Activated T-helper 1 cell treated with anti-CD3 and anti-CD28 coated beads, Interleukin-2, amount 50 U/mL, for 16 hours (primary cell): ENCODE data around the gene OR8K5.
"Not testable (repeated sequence)": the region's sequence is repeated elsewhere in the genome, so short reads cannot be mapped to it uniquely, and the experiment has no call there.

Experiments used
- DNase-seq, 2 donors: peaks; one replicate each; pipeline ENCODE4 v3.0.0-alpha.2; 2020; ENCODE audit warnings: low read depth in 1 of 2, low spot score in 1 of 2

The OR8K5 gene, protein sequence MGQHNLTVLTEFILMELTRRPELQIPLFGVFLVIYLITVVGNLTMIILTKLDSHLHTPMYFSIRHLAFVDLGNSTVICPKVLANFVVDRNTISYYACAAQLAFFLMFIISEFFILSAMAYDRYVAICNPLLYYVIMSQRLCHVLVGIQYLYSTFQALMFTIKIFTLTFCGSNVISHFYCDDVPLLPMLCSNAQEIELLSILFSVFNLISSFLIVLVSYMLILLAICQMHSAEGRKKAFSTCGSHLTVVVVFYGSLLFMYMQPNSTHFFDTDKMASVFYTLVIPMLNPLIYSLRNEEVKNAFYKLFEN

DNA sequence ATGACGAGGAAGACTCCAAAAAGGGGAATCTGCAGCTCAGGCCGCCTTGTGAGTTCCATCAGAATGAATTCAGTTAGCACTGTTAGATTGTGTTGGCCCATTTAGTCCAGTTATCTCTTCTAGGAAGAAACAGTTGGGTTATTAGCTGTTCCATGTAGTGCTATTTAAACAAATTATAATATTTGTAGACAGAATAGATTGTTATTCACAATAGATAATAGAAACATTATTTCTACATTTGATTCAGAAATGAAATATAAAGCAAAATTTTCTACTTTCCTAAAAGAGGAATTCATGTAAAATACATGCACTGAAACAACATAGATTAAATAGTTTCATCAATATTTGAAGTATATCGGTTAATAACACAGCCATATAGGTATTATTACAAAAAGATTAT is at the start of gene OR8K5:
OR8K5 (minus strand) TSS at position 101 of the 400 bp plus-strand sequence; CDS start at position 101, 0 bp downstream.
- no peak for DNase-seq

DNA sequence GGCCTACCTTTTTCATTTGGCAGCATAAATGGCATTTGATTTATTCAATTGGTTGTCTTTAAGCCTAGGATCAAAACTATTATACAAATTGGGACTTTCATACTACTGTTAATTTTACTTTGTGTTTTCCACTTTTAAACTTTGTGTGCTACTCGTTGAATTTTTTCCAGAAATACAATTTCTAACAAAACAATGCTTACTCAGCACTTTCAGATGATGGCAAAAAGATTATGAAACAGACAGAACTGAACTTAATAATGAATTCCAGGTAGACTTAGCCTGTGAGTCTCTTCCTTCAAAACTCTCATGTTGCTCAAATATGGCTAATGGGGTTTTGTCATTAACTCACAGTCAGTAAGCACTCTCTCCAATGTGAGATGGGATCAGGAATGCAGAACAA is 47.7 kb upstream of the OR8K5 start:
- no peak for DNase-seq

DNA sequence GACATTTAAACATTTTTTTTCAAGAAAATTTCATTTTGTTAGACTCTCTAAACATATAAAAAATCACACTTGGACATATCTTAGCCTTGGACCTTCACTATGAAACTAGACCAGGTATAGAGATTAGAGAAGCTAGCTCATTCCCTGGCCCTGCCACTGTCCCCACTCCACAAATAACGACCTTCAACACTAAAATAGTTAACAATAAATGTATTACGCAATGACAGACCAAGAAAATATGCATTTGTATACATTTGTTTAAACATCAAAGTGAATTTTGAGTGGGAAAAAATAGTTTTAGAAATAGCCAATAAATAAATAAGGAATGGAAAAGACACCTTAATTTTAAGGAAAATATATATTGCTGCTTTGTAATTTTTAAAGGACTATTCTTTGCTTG is 37.2 kb upstream of the OR8K5 start:
- no peak for DNase-seq

DNA sequence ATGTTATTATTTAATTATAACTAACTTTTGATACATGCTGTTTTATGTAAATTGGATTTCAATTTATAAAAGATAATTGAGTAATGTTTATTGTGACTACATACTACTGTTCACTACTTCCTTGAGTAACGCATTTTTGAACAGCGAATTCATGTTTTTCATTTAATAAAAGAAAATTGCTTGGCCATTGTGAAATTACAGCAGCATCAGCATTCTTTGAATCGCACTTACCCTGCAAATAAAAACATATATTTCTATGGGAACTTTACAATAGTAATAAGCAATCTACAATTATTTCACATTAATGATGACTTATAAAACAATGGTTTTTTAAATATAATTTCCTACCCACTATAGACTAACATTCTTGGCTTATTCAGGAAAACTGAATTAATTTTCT is 36.6 kb upstream of the OR8K5 start:
- DNase-seq: no peak

DNA sequence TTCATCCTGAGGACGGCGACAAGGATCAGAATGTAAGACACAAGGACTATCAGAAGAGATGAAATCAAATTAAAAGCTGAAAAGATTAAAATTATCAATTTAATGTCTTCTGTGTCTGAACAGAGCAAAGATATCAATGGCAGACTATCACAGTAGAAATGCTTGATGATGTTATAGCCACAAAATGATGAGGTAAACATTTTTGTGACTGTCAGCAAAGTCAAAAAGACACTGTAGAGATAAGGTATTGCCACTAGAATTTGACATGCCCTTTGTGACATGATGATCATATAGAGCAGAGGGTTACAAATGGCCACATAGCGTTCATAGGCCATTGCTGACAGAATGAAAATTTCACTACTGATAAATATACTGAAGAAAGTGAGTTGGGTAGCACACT is 28.5 kb upstream of the OR8K5 start:
- no peak for DNase-seq

DNA sequence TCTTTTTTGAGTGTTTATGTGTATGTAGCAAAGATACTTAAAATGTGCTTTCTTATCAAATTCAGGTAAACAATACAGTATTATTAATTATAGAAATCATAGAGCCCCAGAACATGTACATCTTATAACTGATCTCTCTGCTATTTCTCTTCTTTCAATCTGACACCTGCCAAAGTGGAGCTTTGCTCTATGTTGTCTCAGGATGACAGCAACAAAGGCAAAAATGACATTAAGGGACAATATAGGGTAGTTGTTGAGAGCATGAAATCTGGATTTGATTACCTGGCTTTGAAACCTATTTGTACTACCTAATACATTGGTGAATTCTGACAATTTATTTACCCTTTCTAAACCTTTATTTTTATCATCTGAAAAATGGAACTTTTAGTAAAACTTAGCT is 23.3 kb upstream of the OR8K5 start:
- no peak for DNase-seq

DNA sequence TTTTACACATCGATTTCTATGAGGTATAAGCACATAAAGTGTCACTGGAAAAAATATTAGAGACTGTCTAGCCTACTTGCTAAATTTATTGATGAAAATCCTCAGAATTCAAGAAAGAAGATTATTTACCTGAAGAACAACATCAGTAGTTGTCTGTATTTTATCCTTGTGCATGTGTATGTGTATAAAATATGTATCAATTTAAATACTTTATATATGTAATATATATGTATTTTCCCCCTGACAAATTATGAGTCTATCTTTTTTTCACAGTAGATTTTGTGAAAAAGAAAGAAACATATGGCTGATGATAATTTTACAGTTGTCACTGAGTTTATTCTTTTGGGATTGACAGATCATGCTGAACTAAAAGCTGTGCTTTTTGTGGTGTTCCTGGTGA is 16.2 kb upstream of the OR8K5 start, which contains the start of gene OR5J2:
OR5J2 (plus strand) TSS at position 301 of the 400 bp plus-strand sequence; CDS start at position 301, 0 bp downstream.
- no peak for DNase-seq

DNA sequence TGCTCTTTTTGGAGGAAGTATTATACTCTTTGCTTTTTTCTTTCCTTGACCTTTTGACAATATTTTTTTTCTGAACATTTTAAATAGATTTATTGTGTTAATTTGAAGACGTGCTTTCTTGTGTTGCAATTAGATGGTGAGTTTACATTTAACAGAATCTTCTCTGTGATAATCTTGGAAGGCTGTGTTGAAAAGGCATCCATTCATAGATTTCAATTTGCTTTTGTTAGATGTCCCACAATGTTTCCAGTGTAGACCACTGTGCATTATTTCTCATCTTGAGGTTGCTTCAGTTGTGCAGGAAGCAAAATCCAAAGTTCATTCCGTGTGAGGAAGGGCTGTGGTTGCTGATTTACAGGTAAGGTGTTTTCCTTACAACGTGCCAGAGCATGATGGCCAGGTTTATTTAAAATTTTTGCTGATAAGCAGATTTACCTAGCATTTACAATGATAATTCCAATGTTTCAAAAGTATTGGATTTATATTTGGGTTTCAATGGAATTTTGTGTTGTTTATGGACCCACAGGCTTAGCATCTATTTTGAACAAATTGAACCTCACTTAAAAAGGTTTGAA is 12.2 kb upstream of the OR8K5 start:
- DNase-seq: no peak

DNA sequence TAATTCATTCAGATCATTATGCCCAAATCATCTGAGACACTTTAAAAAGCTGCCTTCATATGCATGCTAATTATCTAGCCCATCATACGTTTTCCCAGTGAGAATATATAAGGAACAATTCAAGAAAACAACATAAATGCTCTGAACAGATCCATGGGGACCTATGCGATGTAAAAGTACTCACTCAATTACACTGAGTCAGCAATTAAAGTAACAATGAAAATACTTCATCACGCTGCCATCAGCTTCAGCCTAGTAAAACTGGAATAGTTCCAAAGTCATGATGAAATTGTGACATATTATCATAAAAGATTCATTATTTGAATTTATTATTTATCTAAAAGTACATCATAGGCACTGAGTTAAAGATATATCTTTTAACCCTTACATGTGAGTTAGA is 3.7 kb upstream of the OR8K5 start:
- DNase-seq: no peak

DNA sequence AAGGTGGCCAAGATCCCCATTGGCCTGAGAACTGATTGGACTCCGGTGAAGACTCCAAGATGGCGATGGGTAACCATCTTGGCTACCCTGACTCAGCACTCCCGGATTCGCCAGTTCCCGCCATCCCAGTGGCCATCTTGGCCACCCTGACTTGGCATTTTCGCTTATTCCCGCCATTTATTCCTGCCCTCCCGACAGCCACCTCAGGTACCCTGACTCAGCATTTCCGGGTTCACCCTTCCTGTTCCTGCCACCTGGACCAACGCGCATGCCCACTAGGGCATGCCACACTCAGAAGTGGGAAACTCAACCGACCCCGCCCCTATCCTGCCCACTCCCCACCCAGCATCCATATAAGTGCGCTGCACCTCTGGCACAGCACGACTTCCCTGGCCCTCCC is 7.8 kb downstream of the OR8K5 start:
- DNase-seq: no peak

DNA sequence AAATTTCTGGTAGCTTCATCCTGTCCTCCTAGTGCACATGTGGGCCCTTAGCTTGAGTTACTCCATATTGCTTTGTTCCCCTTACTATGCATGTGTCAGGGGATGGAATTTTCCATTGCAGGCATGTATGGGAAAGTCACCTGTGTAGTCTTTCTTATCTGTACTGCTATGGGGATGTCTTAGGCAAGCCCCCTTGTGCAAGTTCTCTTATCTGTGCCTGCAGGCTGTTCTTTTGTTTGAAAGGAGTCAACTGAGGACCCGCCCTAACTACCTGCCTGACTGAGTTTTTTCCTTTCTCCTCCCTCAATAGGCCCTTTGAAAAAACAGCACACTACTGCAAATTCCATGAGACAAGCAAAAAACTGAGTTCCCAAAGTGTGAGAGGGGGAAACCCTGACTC is 8.7 kb downstream of the OR8K5 start:
- DNase-seq: no peak

DNA sequence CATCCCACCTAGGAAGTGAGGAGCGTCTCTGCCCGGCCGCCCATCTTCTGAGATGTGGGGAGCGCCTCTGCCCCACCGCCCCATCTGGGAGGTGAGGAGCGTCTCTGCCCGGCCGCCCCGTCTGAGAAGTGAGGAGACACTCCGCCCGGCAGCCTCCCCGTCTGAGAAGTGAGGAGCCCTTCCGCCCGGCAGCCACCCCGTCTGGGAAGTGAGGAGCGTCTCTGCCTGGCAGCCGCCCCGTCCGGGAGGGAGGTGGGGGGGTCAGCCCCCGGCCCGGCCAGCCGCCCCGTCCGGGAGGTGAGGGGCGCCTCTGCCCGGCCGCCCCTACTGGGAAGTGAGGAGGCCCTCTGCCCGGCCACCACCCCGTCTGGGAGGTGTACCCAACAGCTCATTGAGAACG is 16.4 kb downstream of the OR8K5 start:
- not testable (repeated sequence) for DNase-seq

DNA sequence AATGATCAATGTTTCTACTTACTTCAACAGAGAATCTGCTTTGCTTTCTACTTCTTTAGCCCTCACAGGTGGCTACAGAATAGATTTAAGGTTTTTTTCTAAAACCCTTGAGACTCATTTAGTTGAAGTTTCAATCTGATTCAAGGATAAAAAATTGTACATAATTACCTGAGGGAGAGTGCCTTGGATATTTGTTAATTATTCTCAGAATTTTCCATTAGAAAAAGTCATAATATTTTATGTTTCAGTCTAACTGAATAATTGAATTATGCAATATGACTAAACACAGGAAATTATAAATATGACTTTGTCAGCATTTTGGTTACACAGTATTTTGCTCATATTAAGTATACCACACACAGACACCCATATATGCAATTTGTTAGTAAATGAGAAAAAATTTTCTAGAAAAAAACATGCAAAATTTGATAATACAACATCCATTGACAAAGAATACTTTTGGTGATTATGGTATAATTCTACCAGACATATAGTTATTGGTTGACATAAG is 19.9 kb downstream of the OR8K5 start, which contains the start of gene OR8J3:
OR8J3 (minus strand) TSS at position 51 of the 511 bp plus-strand sequence. CDS start 2,483 bp downstream, outside the sequence.
- no peak for DNase-seq

DNA sequence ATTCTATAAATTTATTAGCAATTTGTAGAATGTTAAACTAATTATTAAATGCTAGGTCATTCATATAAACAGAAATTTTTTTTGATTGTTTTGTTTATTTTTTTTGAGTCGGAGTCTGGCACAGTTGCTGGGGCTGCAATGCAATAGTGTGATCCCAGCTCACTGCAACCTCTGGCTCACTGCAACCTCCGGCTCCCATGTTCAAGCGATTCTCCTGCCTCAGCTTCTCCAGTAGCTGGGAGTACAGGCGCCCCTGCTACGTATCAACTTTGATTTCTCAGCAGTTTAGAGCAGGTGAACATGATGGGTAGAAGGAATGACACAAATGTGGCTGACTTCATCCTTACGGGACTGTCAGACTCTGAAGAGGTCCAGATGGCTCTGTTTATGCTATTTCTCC is 38.0 kb downstream of the OR8K5 start, which contains the start of gene OR8H3:
OR8H3 (plus strand) TSS at position 301 of the 400 bp plus-strand sequence; CDS start at position 301, 0 bp downstream.
- no peak for DNase-seq
